HFF-Myc (cell line): ENCODE measurements around the gene F2RL3.

ENCODE experiments used
- DNase-seq: peaks from one replicate; pipeline ENCODE4 v3.0.0-alpha.2; 2011; ENCODE audit warnings: low read depth; ENCODE audit errors: extremely low read depth
- H3K4me3 ChIP-seq: replicated peaks from 2 replicates; pipeline ENCODE4 v1.5.1; 2011; ENCODE audit warnings: low read depth, mild to moderate bottlenecking, control low read depth, low read length
- CTCF ChIP-seq: IDR thresholded peaks from 2 replicates; pipeline ENCODE4 v1.5.1; 2012; ENCODE audit warnings: mild to moderate bottlenecking, low read depth, low read length, control low read depth; ENCODE audit errors: missing control alignments

The F2RL3 gene

GRCh38 chr19:16904599-16904998 is 15.8 kb downstream of the F2RL3 start:
- no peak for DNase-seq
- no peak overlapping the region for H3K4me3 ChIP-seq
- TF ChIP-seq CTCF = no peak

- H3K4me3 ChIP-seq = no peak overlapping the region
- TF ChIP-seq CTCF = no peak
- no peak for DNase-seq
Measured at GRCh38 chr19:16908759-16909158, 20.0 kb downstream of the F2RL3 start.

- no peak for TF ChIP-seq CTCF
- H3K4me3 ChIP-seq = no peak overlapping the region
Measured at GRCh38 chr19:16911046-16911445, 22.2 kb downstream of the F2RL3 start.

GRCh38 chr19:16912780-16913179 is 24.0 kb downstream of the F2RL3 start:
- H3K4me3 ChIP-seq = no peak overlapping the region
- no peak for TF ChIP-seq CTCF
- DNase-seq = no peak

More at GRCh38 chr19:16911046-16911445, 22.2 kb downstream of the F2RL3 start:
- DNase-seq = no peak

DNA sequence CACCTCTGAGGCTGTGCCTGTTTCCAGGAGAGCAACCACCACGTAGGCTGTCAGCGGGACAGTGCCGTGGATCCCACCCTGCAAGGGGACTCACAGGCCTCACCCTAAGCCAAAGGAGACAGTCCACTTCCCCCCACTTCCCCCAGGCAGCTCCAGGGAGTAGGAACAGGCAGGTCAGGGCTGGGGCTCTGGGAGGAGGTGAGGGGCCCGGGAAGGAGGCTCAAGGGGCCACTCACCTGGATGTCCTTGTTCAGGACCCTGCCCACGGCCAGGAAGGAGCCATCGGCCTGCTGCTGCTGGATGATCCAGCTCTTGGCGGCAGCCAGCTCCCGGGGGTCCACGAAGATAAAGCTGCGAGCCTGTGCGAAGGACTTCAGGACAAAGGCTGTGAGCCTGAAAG is 25.6 kb downstream of the F2RL3 start:
- DNase-seq = no peak
- H3K4me3 ChIP-seq = no peak overlapping the region
- TF ChIP-seq CTCF = no peak

- DNase-seq = no peak
- no peak overlapping the region for H3K4me3 ChIP-seq
- no peak for TF ChIP-seq CTCF
Measured at GRCh38 chr19:16915135-16915534, 26.3 kb downstream of the F2RL3 start.

- no peak for TF ChIP-seq CTCF
- DNase-seq = no peak
- no peak overlapping the region for H3K4me3 ChIP-seq
Measured at GRCh38 chr19:16915734-16916133, 26.9 kb downstream of the F2RL3 start.
